Prostate gland (tissue), 2 donors: ENCODE data around the gene SLC37A1.

ENCODE experiments used
- POLR2A ChIP-seq: fragments of 450-650 bp; IDR thresholded peaks from one replicate; pipeline ENCODE4 v1.6.1; 2016; ENCODE audit warnings: antibody characterized with exemption, mild to moderate bottlenecking
- TF ChIP-seq, protein P1 (sequence below), 4 experiments: fragments of 200-600 bp in 2 of 4; fragments of 450-650 bp in 2 of 4; sonication (generic) in 2 of 4; IDR thresholded peaks; 1 replicate in 3 of 4; 2 replicates in 1 of 4; pipeline ENCODE4 v1.5.1; 2016 to 2019; ENCODE audit warnings: antibody characterized with exemption in 4 of 4, mild to moderate bottlenecking in 2 of 4, moderate library complexity in 2 of 4

DNA sequence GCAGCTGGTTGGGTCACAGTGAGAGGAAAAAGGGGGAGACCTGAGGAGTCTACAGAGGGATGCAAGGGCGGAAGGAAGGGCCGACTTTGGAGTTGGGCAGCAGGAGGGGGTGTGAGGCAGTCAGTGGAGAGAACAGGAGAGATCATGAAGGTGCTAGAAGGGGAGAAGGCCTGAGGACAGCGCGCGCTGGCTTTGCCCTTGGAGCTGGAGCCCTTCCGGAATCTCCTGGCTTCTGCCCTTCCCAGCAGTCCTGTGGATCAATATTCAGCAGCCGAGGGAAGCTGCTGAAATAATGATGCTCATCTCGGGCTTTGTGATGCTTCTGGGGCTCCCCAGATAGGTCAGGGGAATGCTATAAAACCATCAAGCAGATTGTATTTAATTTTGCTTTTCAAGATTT, 26.7 kb downstream of the SLC37A1 start:
- TF ChIP-seq POLR2A, result no peak
- TF ChIP-seq, protein P1, sequence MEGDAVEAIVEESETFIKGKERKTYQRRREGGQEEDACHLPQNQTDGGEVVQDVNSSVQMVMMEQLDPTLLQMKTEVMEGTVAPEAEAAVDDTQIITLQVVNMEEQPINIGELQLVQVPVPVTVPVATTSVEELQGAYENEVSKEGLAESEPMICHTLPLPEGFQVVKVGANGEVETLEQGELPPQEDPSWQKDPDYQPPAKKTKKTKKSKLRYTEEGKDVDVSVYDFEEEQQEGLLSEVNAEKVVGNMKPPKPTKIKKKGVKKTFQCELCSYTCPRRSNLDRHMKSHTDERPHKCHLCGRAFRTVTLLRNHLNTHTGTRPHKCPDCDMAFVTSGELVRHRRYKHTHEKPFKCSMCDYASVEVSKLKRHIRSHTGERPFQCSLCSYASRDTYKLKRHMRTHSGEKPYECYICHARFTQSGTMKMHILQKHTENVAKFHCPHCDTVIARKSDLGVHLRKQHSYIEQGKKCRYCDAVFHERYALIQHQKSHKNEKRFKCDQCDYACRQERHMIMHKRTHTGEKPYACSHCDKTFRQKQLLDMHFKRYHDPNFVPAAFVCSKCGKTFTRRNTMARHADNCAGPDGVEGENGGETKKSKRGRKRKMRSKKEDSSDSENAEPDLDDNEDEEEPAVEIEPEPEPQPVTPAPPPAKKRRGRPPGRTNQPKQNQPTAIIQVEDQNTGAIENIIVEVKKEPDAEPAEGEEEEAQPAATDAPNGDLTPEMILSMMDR (IDR thresholded peaks at IDR 0.05), result no peak
